ENCODE measurements around the gene SIRT3. TPM values are rescaled to one million over a fixed set of nuclear protein-coding genes. Genes with fewer than 3 reads are reported as not detected.

SIRT3 gene
- total RNA-seq, result 10 to 100 TPM; 16.5 to 48.5 TPM

GRCh38 chr11:235997-236773, at the start of gene SIRT3:
SIRT3 (minus strand) TSS chr11:236342; CDS start chr11:236328, 14 bp downstream.
- H3K27ac Mint-ChIP-seq, result peak within 1 kb of the TSS; percentile 95
- H3K4me1 Mint-ChIP-seq, result peaks cover 16% of the 10 kb centered on the region
- H3K9me3 Mint-ChIP-seq, result no peaks in the 10 kb centered on the region
- ATAC-seq (replicated peaks), result peak; percentile 80
- peak within 1 kb of the TSS; percentile 87 for H3K4me3 Mint-ChIP-seq
- H3K27me3 Mint-ChIP-seq, result no peaks in the 10 kb centered on the region
- H3K36me3 Mint-ChIP-seq (ENCODE audit: low read depth), result peaks cover 64% of the 10 kb centered on the region

GRCh38 chr11:285894-286220, 49.7 kb upstream of the SIRT3 start:
- no peaks in the 10 kb centered on the region for H3K9me3 Mint-ChIP-seq
- ATAC-seq (replicated peaks), result no peak
- H3K4me1 Mint-ChIP-seq, result peaks cover 25% of the 10 kb centered on the region
- H3K4me3 Mint-ChIP-seq, result no peak overlapping the region
- peaks cover 5% of the 10 kb centered on the region for H3K27me3 Mint-ChIP-seq
- no peak overlapping the region for H3K27ac Mint-ChIP-seq
- peaks cover 48% of the 10 kb centered on the region for H3K36me3 Mint-ChIP-seq (ENCODE audit: low read depth)

DNA sequence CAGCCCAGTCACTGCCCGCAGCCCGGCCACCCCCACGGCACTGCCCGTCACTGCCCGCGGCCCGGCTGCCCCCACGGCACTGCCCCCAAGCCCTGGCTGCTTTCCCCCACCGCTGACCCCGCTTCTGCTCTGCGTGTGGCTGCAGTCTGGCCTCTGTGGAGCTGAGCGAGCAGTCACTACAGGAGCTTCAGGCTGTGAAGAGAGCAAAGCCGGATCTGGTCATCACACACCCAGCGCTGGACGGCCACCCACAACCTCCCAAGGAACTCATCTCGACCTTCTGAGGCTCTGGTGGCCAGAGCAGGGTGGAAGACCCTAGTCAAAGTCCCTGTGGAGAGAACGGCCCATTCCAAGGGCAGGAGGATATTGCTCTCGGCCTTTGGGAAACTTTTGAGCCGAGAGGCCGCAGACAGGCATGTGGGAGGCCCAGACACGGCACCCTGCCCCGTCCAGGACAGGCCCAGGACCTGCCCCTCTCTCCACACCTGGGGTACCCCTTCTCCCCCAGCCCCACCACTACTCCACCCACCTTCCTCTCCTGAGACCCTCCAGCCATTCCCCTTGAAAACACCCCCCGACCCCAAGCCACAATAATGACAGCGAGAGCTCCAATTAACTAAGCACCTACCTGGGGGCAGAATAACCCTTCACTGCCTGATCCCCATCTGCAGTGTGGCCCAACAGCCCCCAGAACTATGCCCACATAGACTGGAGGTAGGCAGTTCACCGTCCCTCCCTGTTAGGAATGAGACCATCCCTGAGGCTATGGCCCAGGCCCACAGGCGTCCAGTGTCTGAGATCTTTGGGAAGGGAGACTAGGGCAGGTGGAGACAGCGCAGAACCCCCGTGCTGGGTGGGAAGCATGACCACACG, 49.1 kb upstream of the SIRT3 start:
- ATAC-seq (replicated peaks), result no peak
- Mint-ChIP-seq H3K4me1 (peaks cover 25% of the 10 kb centered on the region), H3K27ac (no peak overlapping the region), H3K36me3 (ENCODE audit: low read depth) (peaks cover 44% of the 10 kb centered on the region), H3K9me3 (no peaks in the 10 kb centered on the region), H3K4me3 (no peak overlapping the region), H3K27me3 (peaks cover 5% of the 10 kb centered on the region)

DNA sequence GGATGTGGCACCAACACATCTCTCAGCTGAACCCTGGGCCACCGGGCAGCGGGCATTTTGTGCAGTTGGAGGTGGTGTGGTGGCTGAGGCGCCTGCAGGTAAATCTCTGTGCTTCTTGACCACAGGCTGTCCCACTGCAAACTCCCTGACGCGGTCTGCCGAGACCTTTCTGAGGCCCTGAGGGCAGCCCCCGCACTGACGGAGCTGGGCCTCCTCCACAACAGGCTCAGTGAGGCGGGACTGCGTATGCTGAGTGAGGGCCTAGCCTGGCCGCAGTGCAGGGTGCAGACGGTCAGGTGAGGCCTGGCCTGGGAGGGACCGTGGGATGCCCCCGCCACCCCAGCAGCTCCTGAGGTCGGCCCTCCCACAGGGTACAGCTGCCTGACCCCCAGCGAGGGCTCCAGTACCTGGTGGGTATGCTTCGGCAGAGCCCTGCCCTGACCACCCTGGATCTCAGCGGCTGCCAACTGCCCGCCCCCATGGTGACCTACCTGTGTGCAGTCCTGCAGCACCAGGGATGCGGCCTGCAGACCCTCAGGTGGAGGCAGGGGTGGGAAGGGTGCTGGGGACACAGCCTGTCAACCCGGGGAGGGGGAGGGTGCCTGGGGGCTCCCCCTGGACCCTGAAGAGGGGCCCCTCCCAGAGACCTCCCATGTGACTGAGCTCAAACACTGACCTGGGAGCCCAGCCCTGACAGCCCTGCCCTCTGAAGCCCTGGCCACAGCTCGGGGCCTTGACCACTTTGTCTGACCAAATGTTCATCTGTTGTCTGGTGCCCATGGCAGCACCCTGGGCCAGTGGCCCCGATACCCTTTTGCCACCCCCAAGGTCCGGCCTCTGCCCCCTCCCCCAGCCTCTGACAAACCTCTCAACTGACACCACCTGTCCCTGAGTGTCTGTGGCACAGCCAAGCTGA, 48.2 kb upstream of the SIRT3 start:
- peaks cover 5% of the 10 kb centered on the region for H3K27me3 Mint-ChIP-seq
- peaks cover 36% of the 10 kb centered on the region for H3K36me3 Mint-ChIP-seq (ENCODE audit: low read depth)
- no peak overlapping the region for H3K4me3 Mint-ChIP-seq
- no peak for ATAC-seq (replicated peaks)
- H3K4me1 Mint-ChIP-seq, result peaks cover 25% of the 10 kb centered on the region
- no peaks in the 10 kb centered on the region for H3K9me3 Mint-ChIP-seq
- H3K27ac Mint-ChIP-seq, result no peak overlapping the region

DNA sequence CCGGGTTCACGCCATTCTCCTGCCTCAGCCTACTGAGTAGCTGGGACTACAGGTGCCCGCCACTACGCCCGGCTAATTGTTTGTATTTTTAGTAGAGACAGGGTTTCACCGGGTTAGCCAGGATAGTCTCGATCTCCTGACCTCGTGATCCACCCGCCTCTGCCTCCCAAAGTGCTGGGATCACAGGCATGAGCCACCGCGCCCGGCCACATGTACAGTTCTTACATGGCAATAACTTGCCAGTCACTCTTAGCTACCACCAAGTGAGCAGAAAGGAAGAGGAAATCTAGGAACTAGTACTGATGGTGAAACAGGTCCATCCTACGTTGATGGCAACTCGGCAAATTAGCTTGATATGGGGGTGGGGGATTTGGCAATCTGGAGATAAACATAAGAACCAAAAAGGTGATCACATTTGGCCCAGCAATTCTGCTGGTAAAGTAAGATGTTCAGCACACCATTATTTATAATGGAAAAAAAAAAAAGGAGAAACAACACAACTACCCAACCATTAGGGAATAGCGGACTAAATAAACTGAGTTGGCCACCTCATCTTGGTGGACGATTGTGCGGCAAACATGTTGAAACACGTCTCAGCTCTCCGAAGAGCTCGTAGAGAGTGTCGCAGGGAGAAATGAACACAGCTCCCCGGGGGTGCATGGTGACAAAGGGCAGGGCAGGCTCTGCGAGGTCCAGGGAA, 47.4 kb upstream of the SIRT3 start:
- Mint-ChIP-seq H3K4me1 (peaks cover 28% of the 10 kb centered on the region), H3K36me3 (ENCODE audit: low read depth) (peaks cover 40% of the 10 kb centered on the region), H3K27me3 (peaks cover 5% of the 10 kb centered on the region), H3K9me3 (no peaks in the 10 kb centered on the region), H3K4me3 (peak overlapping the region; percentile 71), H3K27ac (no peak overlapping the region)
- ATAC-seq (replicated peaks), result no peak

- Mint-ChIP-seq H3K36me3 (ENCODE audit: low read depth) (peaks cover 36% of the 10 kb centered on the region), H3K9me3 (no peaks in the 10 kb centered on the region), H3K4me1 (peaks cover 32% of the 10 kb centered on the region), H3K27me3 (peaks cover 5% of the 10 kb centered on the region), H3K27ac (no peak overlapping the region), H3K4me3 (peak overlapping the region; percentile 71)
- ATAC-seq (replicated peaks), result no peak
Measured at GRCh38 chr11:282630-283360, 46.7 kb upstream of the SIRT3 start.

- H3K4me3 Mint-ChIP-seq, result peak overlapping the region; percentile 71
- peaks cover 5% of the 10 kb centered on the region for H3K27me3 Mint-ChIP-seq
- H3K9me3 Mint-ChIP-seq, result peaks cover 4% of the 10 kb centered on the region
- no peak overlapping the region for H3K27ac Mint-ChIP-seq
- peaks cover 36% of the 10 kb centered on the region for H3K4me1 Mint-ChIP-seq
- ATAC-seq (replicated peaks), result no peak
- peaks cover 31% of the 10 kb centered on the region for H3K36me3 Mint-ChIP-seq (ENCODE audit: low read depth)
Measured at GRCh38 chr11:282171-282570, 46.0 kb upstream of the SIRT3 start.

DNA sequence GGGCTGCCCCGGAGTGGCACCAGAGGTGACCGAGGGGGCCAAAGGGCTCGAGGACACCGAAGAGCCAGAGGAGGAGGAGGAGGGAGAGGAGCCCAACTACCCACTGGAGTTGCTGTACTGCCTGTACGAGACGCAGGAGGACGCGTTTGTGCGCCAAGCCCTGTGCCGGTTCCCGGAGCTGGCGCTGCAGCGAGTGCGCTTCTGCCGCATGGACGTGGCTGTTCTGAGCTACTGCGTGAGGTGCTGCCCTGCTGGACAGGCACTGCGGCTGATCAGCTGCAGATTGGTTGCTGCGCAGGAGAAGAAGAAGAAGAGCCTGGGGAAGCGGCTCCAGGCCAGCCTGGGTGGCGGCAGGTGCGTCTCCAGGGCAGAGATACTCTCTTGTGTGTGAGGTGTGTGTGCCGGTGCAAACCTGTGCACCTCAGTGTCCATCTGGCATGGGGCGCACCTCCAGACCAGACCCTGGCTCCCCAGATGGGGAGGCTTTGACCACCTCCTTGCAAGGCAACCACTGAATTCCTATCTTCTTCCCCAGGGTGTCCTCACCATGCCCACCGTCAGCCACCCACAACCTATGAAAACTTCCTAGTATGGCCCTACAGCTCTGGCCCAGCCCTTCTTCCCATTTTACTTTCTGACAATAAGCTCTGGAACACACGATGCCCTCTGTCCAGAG, 45.5 kb upstream of the SIRT3 start:
- peaks cover 35% of the 10 kb centered on the region for H3K4me1 Mint-ChIP-seq
- no peak for ATAC-seq (replicated peaks)
- H3K9me3 Mint-ChIP-seq, result peaks cover 4% of the 10 kb centered on the region
- peaks cover 25% of the 10 kb centered on the region for H3K36me3 Mint-ChIP-seq (ENCODE audit: low read depth)
- peaks cover 5% of the 10 kb centered on the region for H3K27me3 Mint-ChIP-seq
- H3K27ac Mint-ChIP-seq, result no peak overlapping the region
- H3K4me3 Mint-ChIP-seq, result peak overlapping the region; percentile 71

DNA sequence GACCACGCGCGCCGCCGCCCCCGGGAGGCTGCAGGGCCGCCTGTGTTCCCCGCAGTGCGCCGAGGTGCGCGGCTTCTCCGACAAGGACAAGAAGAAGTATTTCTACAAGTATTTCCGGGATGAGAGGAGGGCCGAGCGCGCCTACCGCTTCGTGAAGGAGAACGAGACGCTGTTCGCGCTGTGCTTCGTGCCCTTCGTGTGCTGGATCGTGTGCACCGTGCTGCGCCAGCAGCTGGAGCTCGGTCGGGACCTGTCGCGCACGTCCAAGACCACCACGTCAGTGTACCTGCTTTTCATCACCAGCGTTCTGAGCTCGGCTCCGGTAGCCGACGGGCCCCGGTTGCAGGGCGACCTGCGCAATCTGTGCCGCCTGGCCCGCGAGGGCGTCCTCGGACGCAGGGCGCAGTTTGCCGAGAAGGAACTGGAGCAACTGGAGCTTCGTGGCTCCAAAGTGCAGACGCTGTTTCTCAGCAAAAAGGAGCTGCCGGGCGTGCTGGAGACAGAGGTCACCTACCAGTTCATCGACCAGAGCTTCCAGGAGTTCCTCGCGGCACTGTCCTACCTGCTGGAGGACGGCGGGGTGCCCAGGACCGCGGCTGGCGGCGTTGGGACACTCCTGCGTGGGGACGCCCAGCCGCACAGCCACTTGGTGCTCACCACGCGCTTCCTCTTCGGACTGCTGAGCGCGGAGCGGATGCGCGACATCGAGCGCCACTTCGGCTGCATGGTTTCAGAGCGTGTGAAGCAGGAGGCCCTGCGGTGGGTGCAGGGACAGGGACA, 44.8 kb upstream of the SIRT3 start:
- H3K27ac Mint-ChIP-seq, result no peak overlapping the region

DNA sequence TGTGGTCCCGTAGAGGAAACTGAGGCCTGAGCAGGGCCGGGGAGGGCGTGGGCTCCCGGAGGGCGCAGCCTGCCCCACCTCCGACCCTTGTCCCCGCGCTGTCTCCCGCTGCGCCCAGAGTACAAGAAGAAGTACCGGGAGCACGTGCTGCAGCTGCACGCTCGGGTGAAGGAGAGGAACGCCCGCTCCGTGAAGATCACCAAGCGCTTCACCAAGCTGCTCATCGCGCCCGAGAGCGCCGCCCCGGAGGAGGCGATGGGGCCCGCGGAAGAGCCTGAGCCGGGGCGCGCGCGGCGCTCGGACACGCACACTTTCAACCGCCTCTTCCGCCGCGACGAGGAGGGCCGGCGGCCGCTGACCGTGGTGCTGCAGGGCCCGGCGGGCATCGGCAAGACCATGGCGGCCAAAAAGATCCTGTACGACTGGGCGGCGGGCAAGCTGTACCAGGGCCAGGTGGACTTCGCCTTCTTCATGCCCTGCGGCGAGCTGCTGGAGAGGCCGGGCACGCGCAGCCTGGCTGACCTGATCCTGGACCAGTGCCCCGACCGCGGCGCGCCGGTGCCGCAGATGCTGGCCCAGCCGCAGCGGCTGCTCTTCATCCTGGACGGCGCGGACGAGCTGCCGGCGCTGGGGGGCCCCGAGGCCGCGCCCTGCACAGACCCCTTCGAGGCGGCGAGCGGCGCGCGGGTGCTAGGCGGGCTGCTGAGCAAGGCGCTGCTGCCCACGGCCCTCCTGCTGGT, 44.0 kb upstream of the SIRT3 start:
- Mint-ChIP-seq H3K4me3 (peak overlapping the region; percentile 71), H3K4me1 (peaks cover 30% of the 10 kb centered on the region), H3K36me3 (ENCODE audit: low read depth) (peaks cover 25% of the 10 kb centered on the region), H3K27ac (no peak overlapping the region), H3K27me3 (peaks cover 5% of the 10 kb centered on the region), H3K9me3 (peaks cover 4% of the 10 kb centered on the region)
- peak; percentile 57 for ATAC-seq (replicated peaks)

More for the DNA sequence above, 44.8 kb upstream of the SIRT3 start:
- H3K36me3 Mint-ChIP-seq (ENCODE audit: low read depth), result peaks cover 25% of the 10 kb centered on the region
- H3K9me3 Mint-ChIP-seq, result peaks cover 4% of the 10 kb centered on the region
- H3K4me3 Mint-ChIP-seq, result peak overlapping the region; percentile 71
- peak; percentile 43 for ATAC-seq (replicated peaks)
- peaks cover 5% of the 10 kb centered on the region for H3K27me3 Mint-ChIP-seq
- H3K4me1 Mint-ChIP-seq, result peaks cover 31% of the 10 kb centered on the region

- peaks cover 30% of the 10 kb centered on the region for H3K4me1 Mint-ChIP-seq
- peak overlapping the region; percentile 71 for H3K4me3 Mint-ChIP-seq
- peak; percentile 20 for ATAC-seq (replicated peaks)
- H3K36me3 Mint-ChIP-seq (ENCODE audit: low read depth), result peaks cover 25% of the 10 kb centered on the region
- peaks cover 4% of the 10 kb centered on the region for H3K9me3 Mint-ChIP-seq
- no peak overlapping the region for H3K27ac Mint-ChIP-seq
- H3K27me3 Mint-ChIP-seq, result peaks cover 5% of the 10 kb centered on the region
Measured at GRCh38 chr11:279040-279965, 43.2 kb upstream of the SIRT3 start.
